H1 (cell line): Measurements from ENCODE around the gene UBAP2L.
"Not testable (repeated sequence)": the region's sequence is repeated elsewhere in the genome, so short reads cannot be mapped to it uniquely, and the experiment has no call there.

Source experiments
- CTCF ChIP-seq, 3 experiments: IDR thresholded peaks; 1 replicate in 2 of 3; 2 replicates in 1 of 3; pipeline versions ENCODE4 v1.5.1 to v1.6.1; 2011; ENCODE audit warnings: low read length in 3 of 3, mild to moderate bottlenecking in 3 of 3, inconsistent platforms in 2 of 3, low read depth in 1 of 3, moderate library complexity in 1 of 3; ENCODE audit not compliant: insufficient read depth in 1 of 3; ENCODE audit errors: control extremely low read depth in 1 of 3
- EZH2 ChIP-seq: fragments of 200-600 bp; sonication (generic); IDR thresholded peaks from 2 replicates; pipeline ENCODE4 v1.7.1; 2012; ENCODE audit warnings: low read depth, mild to moderate bottlenecking, moderate library complexity, low read length, inconsistent platforms; ENCODE audit not compliant: severe bottlenecking
- FOSL1 ChIP-seq: IDR thresholded peaks from 2 replicates; pipeline ENCODE4 v1.6.1; 2011; ENCODE audit warnings: mild to moderate bottlenecking, low read depth, low read length, moderate library complexity; ENCODE audit not compliant: insufficient read depth
- GABPA ChIP-seq: IDR thresholded peaks from 2 replicates; pipeline ENCODE4 v1.6.1; 2011; ENCODE audit warnings: mild to moderate bottlenecking, low read length, moderate library complexity, borderline replicate concordance; ENCODE audit not compliant: insufficient read depth
- PHF8 ChIP-seq: fragments of 200-600 bp; sonication (generic); conservative IDR thresholded peaks from 2 replicates; pipeline ENCODE4 v1.7.1; 2012; ENCODE audit warnings: low read depth, mild to moderate bottlenecking, inconsistent platforms, low read length, moderate library complexity
- POLR2A ChIP-seq, 2 experiments: IDR thresholded peaks; 1 replicate in 1 of 2; 2 replicates in 1 of 2; pipeline ENCODE4 v1.6.1; 2011; ENCODE audit warnings: low read depth in 2 of 2, low read length in 2 of 2, mild to moderate bottlenecking in 2 of 2; ENCODE audit errors: control extremely low read depth in 1 of 2
- SIX5 ChIP-seq: IDR thresholded peaks from 2 replicates; pipeline ENCODE4 v1.6.1; 2011; ENCODE audit warnings: mild to moderate bottlenecking, low read depth, low read length
- TAF1 ChIP-seq: IDR thresholded peaks from 2 replicates; pipeline ENCODE4 v1.6.1; 2011; ENCODE audit warnings: mild to moderate bottlenecking, low read depth, low read length
- TCF12 ChIP-seq: IDR thresholded peaks from 2 replicates; pipeline ENCODE4 v1.6.1; 2011; ENCODE audit warnings: low read depth, mild to moderate bottlenecking, low read length
- USF2 ChIP-seq: IDR thresholded peaks from 2 replicates; pipeline ENCODE4 v1.6.1; 2011; ENCODE audit warnings: low read length, improper control_type of control experiment
- YY1 ChIP-seq: IDR thresholded peaks from 2 replicates; pipeline ENCODE4 v1.6.1; 2011; ENCODE audit warnings: low read depth, mild to moderate bottlenecking, low read length

- TF ChIP-seq POLR2A (IDR thresholded peaks at IDR 0.05; ENCODE audit: control extremely low read depth in 1 of 2, low read depth in 2 of 2, low read length in 2 of 2); CTCF (IDR thresholded peaks at IDR 0.05; ENCODE audit: control extremely low read depth in 1 of 3, insufficient read depth in 1 of 3, low read depth in 1 of 3, low read length in 3 of 3); YY1; SIX5; FOSL1; TCF12; PHF8; TAF1; EZH2; USF2; GABPA: not testable (repeated sequence)
Measured at GRCh38 chr1:154312229-154313065, 91.7 kb downstream of the UBAP2L start.
